ENCODE measurements around the gene RHOD.

The RHOD gene

DNA sequence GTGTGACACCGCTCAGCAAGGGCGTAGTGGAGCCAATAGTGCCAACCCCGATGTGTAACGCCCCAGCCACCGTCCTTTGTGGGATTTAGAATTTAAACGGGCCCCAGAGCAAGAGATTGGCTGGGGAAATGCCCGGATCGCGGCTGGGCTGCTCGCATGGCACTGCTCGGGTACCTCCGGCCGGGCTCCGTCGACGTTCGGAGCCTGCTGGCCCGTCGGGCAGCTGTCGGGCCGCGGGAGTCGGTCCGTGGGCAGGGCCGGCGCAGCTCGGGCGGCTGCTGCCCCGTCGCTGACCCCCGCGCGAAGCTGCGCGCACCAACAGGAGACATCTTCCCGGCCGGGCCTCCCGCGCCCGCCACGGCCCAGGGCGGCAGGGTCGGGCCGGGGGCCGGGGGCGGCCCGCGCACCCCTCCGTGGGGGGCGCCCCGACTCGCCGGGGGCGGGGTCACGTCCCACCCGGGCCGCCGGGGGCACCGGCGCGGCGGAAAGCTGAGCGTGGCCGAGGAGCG is 61.1 kb downstream of the RHOD start:
- peak; percentile 33 for DNase-seq (ENCODE audit: low spot score)

- DNase-seq (ENCODE audit: low spot score), result peak; percentile 42
Observed at GRCh38 chr11:67118181-67118766, 61.6 kb downstream of the RHOD start.

DNA sequence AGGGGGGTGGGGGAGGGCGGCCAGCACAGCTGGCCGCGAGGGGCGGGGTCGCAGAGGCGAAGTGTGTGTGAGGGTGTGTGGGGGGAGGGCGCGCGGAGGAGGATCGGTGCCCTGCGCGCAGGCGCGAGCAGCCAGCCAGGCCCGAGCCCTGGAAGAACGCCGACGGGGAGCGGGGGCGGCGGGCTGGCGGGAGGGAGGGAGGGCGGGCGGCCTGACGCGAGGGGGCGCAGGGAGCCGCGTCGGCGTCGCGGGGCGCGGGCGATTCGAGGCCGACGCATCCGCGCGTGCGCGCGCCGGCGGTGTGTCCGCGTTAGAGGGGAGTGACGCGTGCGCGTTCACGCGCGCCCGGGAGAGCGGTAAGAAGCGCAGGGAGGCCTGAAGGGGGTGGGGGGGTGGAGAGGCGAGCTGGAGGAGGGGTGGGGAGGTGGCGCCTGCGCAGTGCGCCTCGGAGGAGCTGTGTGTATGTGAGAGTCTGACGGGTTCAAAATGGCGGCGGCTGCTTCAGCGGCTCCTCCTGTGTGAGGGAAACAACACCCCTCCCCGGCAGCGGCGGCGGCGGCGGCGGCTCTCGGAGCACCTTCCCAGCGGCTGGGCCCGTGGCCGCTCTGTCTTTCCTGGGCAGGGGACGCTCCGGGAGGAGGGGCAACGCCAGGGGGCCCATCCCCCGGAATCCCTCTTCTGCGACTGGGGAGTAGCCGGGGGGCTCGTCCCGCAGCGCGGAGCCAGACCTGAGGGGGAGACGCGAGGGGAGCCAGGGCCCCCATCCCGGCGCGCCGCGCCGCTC is 62.3 kb downstream of the RHOD start, which contains the start of gene KDM2A:
Gene KDM2A, plus strand, starts transcription at position 463 of the 784 bp plus-strand sequence. CDS start 2,054 bp downstream, outside the sequence.
- DNase-seq (ENCODE audit: low spot score), result peak; percentile 100

DNA sequence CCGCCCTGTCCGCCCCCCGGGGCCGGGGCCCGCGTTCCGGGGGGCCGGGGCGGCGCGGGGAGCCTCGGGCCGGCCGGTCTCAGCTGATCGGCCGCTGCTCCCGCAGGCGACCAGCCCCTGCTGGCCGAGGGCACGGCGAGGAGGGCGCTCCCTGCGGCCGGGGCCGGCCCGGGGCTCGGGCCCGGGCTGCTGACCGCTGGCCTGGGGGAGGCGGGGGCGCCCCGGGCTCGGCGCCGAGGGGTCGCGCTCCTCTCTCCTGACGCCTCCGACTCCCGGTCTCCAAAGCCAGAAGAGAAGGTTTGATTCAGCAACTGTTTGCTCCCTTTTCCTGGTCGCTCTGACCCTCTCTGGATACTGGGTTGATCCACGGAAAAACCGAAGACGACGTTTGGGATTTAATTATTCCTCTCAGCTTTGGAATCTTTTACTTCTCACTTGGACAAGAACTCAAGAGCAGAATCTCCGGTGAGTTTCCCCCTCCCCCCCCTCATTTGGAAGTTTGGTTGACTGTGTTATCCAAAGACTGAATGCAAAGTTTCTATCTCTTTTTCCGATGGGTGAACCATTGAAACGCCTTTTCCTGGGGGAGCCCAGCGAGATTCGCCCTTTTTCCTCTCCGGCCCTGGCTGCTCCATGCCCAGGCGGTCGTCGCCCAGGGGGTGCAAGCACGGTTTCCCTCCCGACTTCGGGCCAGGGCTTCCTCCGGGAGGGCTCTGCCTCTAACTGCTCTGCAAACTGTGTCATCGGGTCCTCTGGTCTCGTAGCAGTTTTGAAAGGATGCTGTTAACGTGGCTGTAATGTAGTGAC is 63.1 kb downstream of the RHOD start:
- peak; percentile 13 for DNase-seq (ENCODE audit: low spot score)

DNA sequence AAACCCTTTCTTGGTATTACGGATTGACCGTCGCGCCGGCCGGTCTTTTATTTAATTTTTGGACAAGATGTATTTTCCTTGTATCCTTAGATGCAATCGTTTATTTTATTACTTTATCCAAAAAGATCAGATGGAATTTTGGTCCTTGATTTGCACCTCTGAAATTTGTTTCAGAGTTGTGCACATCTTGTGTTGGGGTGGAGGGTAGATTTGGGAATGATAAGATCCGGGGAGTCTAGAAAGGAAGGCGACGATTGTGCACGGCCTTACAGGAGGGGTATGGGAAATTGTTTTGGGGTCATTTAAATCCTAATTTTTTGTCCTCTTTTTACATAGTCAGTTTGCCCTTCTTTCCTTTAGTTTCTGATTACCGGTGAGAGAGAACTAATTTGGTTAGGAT is 63.8 kb downstream of the RHOD start:
- no peak for DNase-seq (ENCODE audit: low spot score)

DNA sequence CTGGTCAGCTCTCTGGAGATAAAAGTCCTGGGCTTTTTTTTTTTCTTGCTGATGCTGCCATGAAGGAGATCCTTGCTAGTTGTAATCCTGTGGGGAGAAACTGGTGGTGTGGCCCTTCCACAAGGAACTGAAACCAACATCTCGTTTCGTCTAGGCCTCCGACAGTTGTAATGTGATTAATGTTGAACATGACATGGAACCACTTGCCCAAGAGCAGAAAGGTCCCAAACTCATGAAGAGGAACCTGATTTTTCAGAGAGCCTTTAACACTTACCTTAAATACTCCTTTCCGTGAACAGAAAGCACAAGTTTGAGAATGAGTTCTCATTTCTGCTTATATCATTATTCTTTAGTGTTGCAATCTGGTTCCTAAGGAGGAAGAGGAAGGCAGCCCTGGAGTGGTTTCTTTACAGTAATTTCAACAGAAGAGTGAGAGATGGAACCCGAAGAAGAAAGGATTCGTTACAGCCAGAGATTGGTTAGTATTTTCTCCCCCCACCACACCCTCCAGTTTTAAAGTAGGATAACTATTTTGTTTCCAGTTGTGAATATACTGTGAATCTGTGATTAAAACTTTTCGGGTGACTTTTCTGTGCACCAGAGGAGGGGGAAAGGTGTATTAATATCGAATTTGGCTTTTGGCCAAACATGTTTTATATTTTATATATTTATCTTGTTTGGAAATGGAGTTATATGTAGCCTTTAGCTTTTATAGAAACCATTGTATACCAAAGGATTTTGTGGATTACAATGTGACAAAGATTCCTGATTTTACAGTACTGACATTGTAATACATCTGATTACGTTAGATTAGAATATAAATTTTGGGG is 64.4 kb downstream of the RHOD start:
- peak; percentile 12 for DNase-seq (ENCODE audit: low spot score)
